Measurements from ENCODE around the gene ABCA5.

ABCA5 gene

DNA sequence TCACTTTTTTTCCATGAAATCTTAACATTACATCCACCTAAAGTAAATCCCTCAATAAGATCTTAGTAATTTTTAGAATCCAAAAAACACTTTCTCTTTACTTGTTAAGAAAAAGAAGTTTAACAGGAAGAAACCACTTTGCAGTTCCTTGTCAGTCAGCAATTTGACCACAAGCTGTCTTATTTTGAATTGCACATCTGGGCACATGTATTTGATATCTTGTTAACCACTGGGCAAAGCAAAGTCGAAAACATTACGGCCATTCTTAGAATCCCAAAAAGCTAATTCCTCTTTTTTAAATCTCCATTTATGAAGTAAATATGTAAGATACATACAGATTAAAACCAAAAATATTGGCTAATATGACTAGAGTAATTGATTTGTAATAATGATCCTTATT, 99.4 kb downstream of the ABCA5 start:
- no peak for DNase-seq (ENCODE audit: low spot score)
- TF ChIP-seq, protein P1, sequence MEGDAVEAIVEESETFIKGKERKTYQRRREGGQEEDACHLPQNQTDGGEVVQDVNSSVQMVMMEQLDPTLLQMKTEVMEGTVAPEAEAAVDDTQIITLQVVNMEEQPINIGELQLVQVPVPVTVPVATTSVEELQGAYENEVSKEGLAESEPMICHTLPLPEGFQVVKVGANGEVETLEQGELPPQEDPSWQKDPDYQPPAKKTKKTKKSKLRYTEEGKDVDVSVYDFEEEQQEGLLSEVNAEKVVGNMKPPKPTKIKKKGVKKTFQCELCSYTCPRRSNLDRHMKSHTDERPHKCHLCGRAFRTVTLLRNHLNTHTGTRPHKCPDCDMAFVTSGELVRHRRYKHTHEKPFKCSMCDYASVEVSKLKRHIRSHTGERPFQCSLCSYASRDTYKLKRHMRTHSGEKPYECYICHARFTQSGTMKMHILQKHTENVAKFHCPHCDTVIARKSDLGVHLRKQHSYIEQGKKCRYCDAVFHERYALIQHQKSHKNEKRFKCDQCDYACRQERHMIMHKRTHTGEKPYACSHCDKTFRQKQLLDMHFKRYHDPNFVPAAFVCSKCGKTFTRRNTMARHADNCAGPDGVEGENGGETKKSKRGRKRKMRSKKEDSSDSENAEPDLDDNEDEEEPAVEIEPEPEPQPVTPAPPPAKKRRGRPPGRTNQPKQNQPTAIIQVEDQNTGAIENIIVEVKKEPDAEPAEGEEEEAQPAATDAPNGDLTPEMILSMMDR (IDR thresholded peaks at IDR 0.05; ENCODE audit: extremely low read depth, missing control alignments), result no peak

DNA sequence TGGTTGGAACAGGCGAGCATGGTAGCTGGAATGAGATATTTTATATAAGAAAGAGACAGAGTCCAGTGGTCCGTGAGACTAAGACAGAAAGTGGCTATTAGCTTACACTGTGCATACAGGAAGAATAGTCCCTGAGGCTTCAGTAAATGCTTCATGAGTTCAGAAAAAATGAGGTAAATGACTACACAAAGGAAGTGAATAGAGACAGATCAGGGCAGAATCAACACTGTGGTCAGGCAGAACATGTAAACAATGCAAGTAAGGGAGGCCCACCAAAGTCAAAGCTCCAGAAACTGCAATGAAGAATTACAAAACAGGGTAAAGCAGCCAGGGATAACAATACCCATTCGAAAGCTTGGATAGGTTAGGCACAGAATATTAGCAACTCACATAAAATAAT, 103.1 kb downstream of the ABCA5 start:
- DNase-seq (ENCODE audit: low spot score), result peak; percentile 18

DNA sequence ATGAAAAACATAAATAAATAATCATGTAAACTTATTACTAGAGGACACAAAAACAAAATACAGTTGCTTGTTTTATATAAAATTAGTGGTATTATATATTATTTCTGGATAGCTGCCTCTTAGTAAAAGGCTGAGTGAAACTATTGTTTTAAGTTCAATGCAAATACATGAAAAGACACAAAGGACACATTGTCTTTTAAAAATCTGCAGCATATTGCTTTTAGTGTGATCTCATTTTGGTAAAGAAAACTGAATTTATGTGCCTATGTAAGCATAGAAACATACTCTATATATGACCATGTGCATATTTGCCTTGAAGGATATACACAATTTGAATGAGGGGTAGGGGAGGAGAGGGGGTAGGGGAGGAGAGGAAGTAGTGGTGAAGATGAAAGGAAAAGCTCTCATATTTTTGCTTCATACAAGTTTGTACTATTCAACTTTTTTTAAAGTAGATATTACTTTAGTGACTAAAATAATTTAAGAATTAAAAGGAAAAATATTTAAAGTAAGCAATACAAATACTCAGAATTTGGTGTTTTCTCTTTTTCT, 104.2 kb downstream of the ABCA5 start:
- TF ChIP-seq, protein P1 (IDR thresholded peaks at IDR 0.05; ENCODE audit: extremely low read depth, missing control alignments), result no peak

More for the DNA sequence above, 103.1 kb downstream of the ABCA5 start:
- TF ChIP-seq, protein P1 (IDR thresholded peaks at IDR 0.05; ENCODE audit: extremely low read depth, missing control alignments), result no peak

DNA sequence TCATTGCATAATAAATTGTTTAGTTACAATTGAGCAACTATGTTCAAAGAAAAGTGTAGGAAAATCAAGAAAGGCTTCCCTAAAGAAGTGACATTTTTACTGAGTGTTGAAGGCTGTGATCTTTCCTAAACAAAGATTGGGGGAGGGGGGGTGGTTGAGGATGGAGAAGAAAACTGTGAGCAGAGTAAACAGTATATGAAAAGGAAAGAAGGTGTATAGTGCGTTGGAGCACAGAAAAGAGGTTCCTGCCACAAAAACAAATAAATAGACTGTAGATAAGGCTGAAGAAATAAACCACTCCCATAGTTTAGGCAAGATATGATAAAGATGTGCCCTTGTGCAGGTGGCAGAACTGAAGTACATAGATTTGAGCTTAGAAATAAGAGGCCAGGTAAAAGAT, 106.8 kb downstream of the ABCA5 start:
- no peak for DNase-seq (ENCODE audit: low spot score)
- TF ChIP-seq, protein P1 (IDR thresholded peaks at IDR 0.05; ENCODE audit: extremely low read depth, missing control alignments), result no peak

More for the DNA sequence above, 104.2 kb downstream of the ABCA5 start:
- DNase-seq (ENCODE audit: low spot score), result no peak

DNA sequence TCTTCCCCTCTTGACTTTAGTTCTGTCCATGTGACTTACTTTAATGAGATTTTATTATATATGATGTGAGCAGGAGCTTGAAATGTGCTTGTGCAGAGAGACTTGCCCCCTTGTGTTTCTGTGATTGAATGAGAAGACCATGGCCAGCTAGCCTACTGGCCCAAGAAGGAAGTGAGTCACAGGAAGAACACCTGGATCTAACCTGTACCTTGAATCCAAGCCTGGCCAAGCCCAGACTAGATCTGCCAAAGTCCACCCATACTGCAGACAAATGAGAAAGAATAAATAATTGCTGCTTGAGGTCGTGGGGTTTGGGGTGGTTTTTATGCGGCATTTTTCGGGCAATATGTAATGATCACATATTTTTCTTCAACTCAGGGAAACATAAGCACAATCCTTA, 107.9 kb downstream of the ABCA5 start:
- DNase-seq (ENCODE audit: low spot score), result no peak
- TF ChIP-seq, protein P1 (IDR thresholded peaks at IDR 0.05; ENCODE audit: extremely low read depth, missing control alignments), result no peak

DNA sequence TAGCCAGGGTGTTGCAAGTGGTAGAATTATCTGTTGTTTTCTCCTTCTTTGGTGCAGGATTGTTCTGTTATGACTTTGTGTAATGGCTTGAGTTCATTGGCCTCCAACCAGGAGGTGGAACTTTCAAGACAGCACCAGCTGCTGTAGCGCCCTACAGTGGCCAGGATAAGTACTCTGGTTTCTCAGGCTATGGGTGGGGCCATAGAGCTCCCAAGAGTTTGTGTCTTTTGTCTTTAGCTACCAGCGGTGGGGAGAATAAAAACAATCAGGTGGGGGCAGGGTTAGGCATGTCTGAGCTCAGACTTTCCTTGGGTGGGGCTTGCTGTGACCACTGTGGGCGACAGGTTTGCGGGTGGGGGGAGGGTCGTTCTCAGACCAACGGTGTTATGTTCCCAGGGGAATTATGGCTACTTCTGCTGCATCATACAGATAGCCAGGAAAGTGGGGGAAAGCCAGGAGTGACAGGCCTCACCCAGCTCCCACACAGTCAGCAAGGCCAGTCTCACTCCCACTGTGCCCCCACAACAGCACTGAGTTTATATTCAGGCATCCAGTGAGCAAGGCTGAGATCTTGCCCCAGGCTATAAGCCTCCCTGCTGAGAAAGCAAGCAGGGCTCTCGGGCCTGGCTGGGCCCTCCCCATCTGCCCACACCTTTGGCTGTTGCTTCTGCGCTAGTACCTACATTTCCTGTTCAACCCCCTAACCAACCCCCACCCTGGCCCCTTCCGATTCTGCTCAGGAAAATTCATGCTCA, 113.7 kb downstream of the ABCA5 start:
- TF ChIP-seq, protein P1 (IDR thresholded peaks at IDR 0.05; ENCODE audit: extremely low read depth, missing control alignments), result no peak
- no peak for DNase-seq (ENCODE audit: low spot score)

DNA sequence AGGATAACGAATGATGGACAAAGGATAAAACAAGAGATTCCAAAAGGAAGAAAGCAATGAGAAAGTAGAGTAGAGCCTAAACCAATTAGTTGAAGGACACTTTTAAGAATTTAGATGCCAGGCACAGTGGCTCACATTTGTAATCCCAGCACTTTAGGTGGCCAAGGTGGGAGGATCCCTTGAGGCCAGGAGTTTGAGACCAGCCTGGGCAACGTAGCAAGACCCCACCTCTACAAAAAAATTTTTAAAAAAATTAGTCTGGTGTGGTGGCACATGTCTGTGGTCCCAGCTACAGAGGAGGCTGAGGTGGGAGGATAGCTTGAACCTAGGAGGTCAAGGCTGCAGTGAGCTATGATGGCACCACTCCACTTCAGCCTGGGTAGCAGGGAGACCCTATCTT, 118.3 kb downstream of the ABCA5 start:
- no peak for DNase-seq (ENCODE audit: low spot score)
- TF ChIP-seq, protein P1 (IDR thresholded peaks at IDR 0.05; ENCODE audit: extremely low read depth, missing control alignments), result no peak
